IMR-90 (cell line): ENCODE results near the gene NAIF1. TPM values are rescaled to one million over a fixed set of nuclear protein-coding genes. Genes with fewer than 3 reads are reported as not detected.
A peak's percentile ranks its signal among the peaks of the same experiment; 100 is the strongest.

Experiments used
- ATAC-seq: fragments of 200-7000 bp; cut with Tn5 transposase; 2 replicates; pipeline ENCODE4 v1.9.1; 2020; ENCODE audit warnings: low read depth, mild to moderate bottlenecking, moderate library complexity
- BruUV-seq: library from RNA; stranded (reverse); fragments of 400-500 nt; replicated peaks from 2 replicates; lab custom pipeline; 2021; lab: Mats Ljungman, UMichigan
- CTCF ChIA-PET: fragments of 300-600 bp; formaldehyde crosslinking; extraction: SDS; loops from one replicate; lab custom pipeline; 2021; ENCODE audit warnings: antibody characterized with exemption; lab: Yijun Ruan, JAX
- POLR2A ChIA-PET: fragments of 300-600 bp; sonication (Branson Sonifier 250); formaldehyde crosslinking; loops from one replicate; lab custom pipeline; 2022; ENCODE audit warnings: antibody characterized with exemption; ENCODE audit not compliant: unreplicated experiment; lab: Charles Lee
- DNase-seq: peaks from one replicate; pipeline ENCODE4 v3.0.0; 2013
- H2AFZ ChIP-seq: replicated peaks from 2 replicates; pipeline ENCODE3; 2013; ENCODE audit warnings: low read length, mild to moderate bottlenecking; ENCODE audit not compliant: poor library complexity
- H2AK5ac ChIP-seq: 2 replicates; pipeline ENCODE4 v1.6.1; 2013; ENCODE audit warnings: low read depth, low read length, inconsistent platforms
- H2AK9ac ChIP-seq: replicated peaks from 2 replicates; pipeline ENCODE3; 2013; ENCODE audit warnings: mild to moderate bottlenecking, low read depth, low read length, moderate library complexity; ENCODE audit not compliant: poor library complexity
- H2BK120ac ChIP-seq: 2 replicates; pipeline ENCODE4 v1.6.1; 2013; ENCODE audit warnings: low read depth, low read length, inconsistent platforms
- H2BK15ac ChIP-seq: 3 replicates; pipeline ENCODE4 v1.6.1; 2013; ENCODE audit warnings: low read depth, low read length, inconsistent platforms
- H2BK20ac ChIP-seq: 2 replicates; pipeline ENCODE4 v1.6.1; 2013; ENCODE audit warnings: low read depth, mild to moderate bottlenecking, inconsistent platforms, low read length, moderate library complexity
- H2BK5ac ChIP-seq: 2 replicates; pipeline ENCODE4 v1.6.1; 2013; ENCODE audit warnings: mild to moderate bottlenecking, low read depth, low read length, inconsistent platforms; ENCODE audit not compliant: poor library complexity, severe bottlenecking
- H3K14ac ChIP-seq: replicated peaks from 2 replicates; pipeline ENCODE4 v1.6.1; 2013; ENCODE audit warnings: low read depth, low read length, inconsistent platforms
- H3K18ac ChIP-seq: 2 replicates; pipeline ENCODE4 v1.6.1; 2013; ENCODE audit warnings: low read depth, low read length, control low read depth
- H3K23ac ChIP-seq: 2 replicates; pipeline ENCODE4 v1.6.1; 2013; ENCODE audit warnings: low read depth, low read length, inconsistent platforms
- H3K27ac ChIP-seq: 2 replicates; pipeline ENCODE4 v1.5.1; 2013; ENCODE audit warnings: mild to moderate bottlenecking, control low read depth, low read length; ENCODE audit not compliant: insufficient read depth
- H3K27me3 ChIP-seq: 2 replicates; pipeline ENCODE4 v1.6.1; 2013; ENCODE audit warnings: low read length; ENCODE audit not compliant: control insufficient read depth, insufficient read depth
- H3K36me3 ChIP-seq: 2 replicates; pipeline ENCODE4 v1.6.1; 2013; ENCODE audit warnings: low read length, mixed read lengths; ENCODE audit not compliant: control insufficient read depth, insufficient read depth
- H3K4ac ChIP-seq: 2 replicates; pipeline ENCODE4 v1.6.1; 2013; ENCODE audit warnings: low read depth, low read length, inconsistent platforms
- H3K4me1 ChIP-seq: 2 replicates; pipeline ENCODE4 v1.6.1; 2013; ENCODE audit warnings: low read length, mixed read lengths; ENCODE audit not compliant: control insufficient read depth, insufficient read depth
- H3K4me2 ChIP-seq: 2 replicates; pipeline ENCODE4 v1.6.1; 2013; ENCODE audit warnings: low read depth, mild to moderate bottlenecking, control low read depth, low read length, moderate library complexity
- H3K4me3 ChIP-seq: 2 replicates; pipeline ENCODE4 v1.5.1; 2013; ENCODE audit warnings: low read depth, mild to moderate bottlenecking, control low read depth, low read length, moderate library complexity; ENCODE audit not compliant: insufficient read depth
- H3K56ac ChIP-seq: 2 replicates; pipeline ENCODE4 v1.6.1; 2013; ENCODE audit warnings: low read length, inconsistent platforms; ENCODE audit not compliant: insufficient read depth; ENCODE audit errors: extremely low read depth
- H3K79me1 ChIP-seq, 2 experiments: 2 replicates each; pipeline ENCODE4 v1.6.1; 2013; ENCODE audit warnings: low read length in 2 of 2, inconsistent platforms in 1 of 2, low read depth in 1 of 2
- H3K9ac ChIP-seq: 2 replicates; pipeline ENCODE4 v1.6.1; 2013; ENCODE audit warnings: low read depth, low read length, control low read depth
- H3K9me1 ChIP-seq: 2 replicates; pipeline ENCODE4 v1.6.1; 2013; ENCODE audit warnings: low read length, inconsistent platforms; ENCODE audit not compliant: insufficient read depth
- H3K9me3 ChIP-seq: 2 replicates; pipeline ENCODE4 v1.6.1; 2013; ENCODE audit warnings: low read length; ENCODE audit not compliant: control insufficient read depth, insufficient read depth
- H4K20me1 ChIP-seq: 2 replicates; pipeline ENCODE4 v1.6.1; 2013; ENCODE audit warnings: low read length, inconsistent platforms; ENCODE audit not compliant: insufficient read depth
- H4K5ac ChIP-seq: 2 replicates; pipeline ENCODE4 v1.6.1; 2013; ENCODE audit warnings: mild to moderate bottlenecking, low read depth, low read length, control low read depth
- H4K8ac ChIP-seq, 2 experiments: 2 replicates each; pipeline ENCODE4 v1.6.1; 2013; ENCODE audit warnings: low read depth in 2 of 2, low read length in 2 of 2, control low read depth in 1 of 2, inconsistent platforms in 1 of 2
- H4K91ac ChIP-seq: 2 replicates; pipeline ENCODE4 v1.6.1; 2013; ENCODE audit warnings: low read depth, low read length, inconsistent platforms; ENCODE audit not compliant: insufficient read depth
- CEBPB ChIP-seq: IDR thresholded peaks from 2 replicates; pipeline ENCODE4 v1.6.1; 2012; ENCODE audit warnings: low read depth, low read length, improper control_type of control experiment
- RAD21 ChIP-seq: IDR thresholded peaks from 2 replicates; pipeline ENCODE4 v1.6.1; 2012; ENCODE audit warnings: low read length, improper control_type of control experiment
- whole genome bisulfite sequencing, 2 experiments: methylation state at CpG; one replicate each; pipeline versions ENCODE4 v1.1.5 to v1.1.7; 2013; ENCODE audit warnings: missing lambda C conversion rate in 2 of 2; ENCODE audit not compliant: insufficient read length in 1 of 2; ENCODE audit errors: extremely low coverage in 2 of 2; 5-methylcytosine and 5-hydroxymethylcytosine counted together
- dilution Hi-C: fragments of 300-500 bp; cut with HindIII; formaldehyde crosslinking; loops from one replicate; pipeline ENCODE4 v1.14.3; 2018; ENCODE audit warnings: low sequenced_read_pairs; ENCODE audit not compliant: unreplicated experiment
- in situ Hi-C: fragments of 300-500 bp; cut with MboI; formaldehyde crosslinking; loops from 3 replicates; pipeline ENCODE4 v1.14.3; 2019; ENCODE audit warnings: low sequenced_read_pairs, inconsistent platforms, mixed read lengths
- intact Hi-C: fragments of 100-400 bp; cut with micrococcal nuclease; formaldehyde crosslinking; loops from 2 replicates; pipeline ENCODE4 v1.10.0; 2022
- polyA plus RNA-seq, 3 experiments: library from polyadenylated mRNA; depleted of rRNA; stranded (reverse); fragments of >200 nt; gene quantifications; 2 replicates each; pipeline ENCODE4 v1.2.3, GENCODE V29; 2012; ENCODE audit warnings: low replicate concordance in 1 of 3
- total RNA-seq: library from RNA; depleted of rRNA; stranded (reverse); fragments of >200 nt; gene quantifications from 2 replicates; pipeline ENCODE4 v1.2.3, GENCODE V29; 2012

The NAIF1 gene
- total and polyA plus RNA-seq, 2 of the 4 experiments (the other 2 are of a cell fraction) = 9.7 to 10.1 TPM

- in situ Hi-C loops = no loop called here
Observed at GRCh38 chr9:128073253-128073886, 6.2 kb upstream of the NAIF1 start.

More at GRCh38 chr9:128073253-128073886, 6.2 kb upstream of the NAIF1 start:
- no peak overlapping the region for H4K91ac ChIP-seq
- H3K79me1 ChIP-seq = peaks cover 12 to 61% of the 10 kb centered on the region in 2 experiments; a peak in 3 of 4 replicates
- H3K14ac ChIP-seq = peak overlapping the region; percentile 28; the same call in 1 of the 2 replicates
- H3K56ac ChIP-seq = peak overlapping the region; percentile 45; the same call in 1 of the 2 replicates
- H2BK5ac ChIP-seq = peak overlapping the region; percentile 89
- peaks cover 3% of the 10 kb centered on the region; the same call in 1 of the 2 replicates for H3K9me1 ChIP-seq
- TF ChIP-seq CEBPB = peak; percentile 89
- no peak for TF ChIP-seq RAD21
- peak overlapping the region; percentile 64; the same call in 2 of the 3 replicates for H2BK15ac ChIP-seq
- peak overlapping the region; percentile 46; the same call in 1 of the 2 replicates for H2AK5ac ChIP-seq
- DNase-seq (peak; percentile 46), ATAC-seq (no peak; the same call in 1 of the 2 replicates)
- H3K23ac ChIP-seq = peak overlapping the region; percentile 16; the same call in 1 of the 2 replicates
- peak overlapping the region; percentile 50; the same call in 1 of the 2 replicates for H2BK20ac ChIP-seq
- no CpG with 5 or more reads among the region's 7 CpGs for WGBS, 2 experiments
- H3K4ac ChIP-seq = peak overlapping the region; percentile 76; the same call in 1 of the 2 replicates
- H3K9ac ChIP-seq = no peak overlapping the region
- H3K18ac ChIP-seq = peak overlapping the region; percentile 78
- BruUV-seq = no TSS peak
- no peaks in the 10 kb centered on the region for H3K27me3 ChIP-seq
- no peak overlapping the region for H2AFZ ChIP-seq
- intact Hi-C loops = no loop called here
- ChIA-PET POLR2A (interaction anchor here (0.9 kb wide), 1 partner anchor 14 kb away, joined by 9 read pairs; no protein-coding TSS in a partner anchor), CTCF (no interaction called here)
- peaks cover 20% of the 10 kb centered on the region for H3K4me1 ChIP-seq
- peak overlapping the region; percentile 78 for H3K4me2 ChIP-seq
- peak overlapping the region; percentile 58; the same call in 1 of the 2 replicates for H2BK120ac ChIP-seq
- no peaks in the 10 kb centered on the region for H3K36me3 ChIP-seq
- no peak overlapping the region for H3K4me3 ChIP-seq
- H4K8ac ChIP-seq = peak overlapping the region in 1 of 2 experiments; percentile 49; a peak in 2 of 4 replicates
- no peaks in the 10 kb centered on the region; the same call in 1 of the 2 replicates for H4K20me1 ChIP-seq
- dilution Hi-C loops = no loop called here
- H3K27ac ChIP-seq = peak overlapping the region; percentile 77; the same call in 1 of the 2 replicates
- no peaks in the 10 kb centered on the region for H3K9me3 ChIP-seq
- H2AK9ac ChIP-seq = no peak overlapping the region
- peak overlapping the region; percentile 38; the same call in 1 of the 2 replicates for H4K5ac ChIP-seq
